HepG2 (cell line): ENCODE results near the gene ETFA. TPM values are rescaled to one million over a fixed set of nuclear protein-coding genes. Genes with fewer than 3 reads are reported as not detected.

Experiments
- CSRNP1 ChIP-seq: sonication (generic); formaldehyde crosslinking; IDR thresholded peaks from 2 replicates; pipeline ENCODE4 v1.8.1; 2023; ENCODE audit warnings: mild to moderate bottlenecking, missing genetic modification reagents
- FOXO1 ChIP-seq: sonication (generic); formaldehyde crosslinking; IDR thresholded peaks from 2 replicates; pipeline ENCODE4 v1.4.0; 2020; ENCODE audit warnings: missing genetic modification reagents
- FOXO4 ChIP-seq: sonication (generic); formaldehyde crosslinking; conservative IDR thresholded peaks from 2 replicates; pipeline ENCODE4 v1.8.1; 2023; ENCODE audit warnings: missing genetic modification reagents
- HOXA7 ChIP-seq: sonication (generic); formaldehyde crosslinking; IDR thresholded peaks from 2 replicates; pipeline ENCODE4 v1.8.1; 2022; ENCODE audit warnings: mild to moderate bottlenecking, missing genetic modification reagents, moderate library complexity
- MBD4 ChIP-seq: IDR thresholded peaks from 2 replicates; pipeline ENCODE4 v1.6.1; 2012; ENCODE audit warnings: low read length, inconsistent platforms, borderline replicate concordance
- MNT ChIP-seq: fragments of 450-650 bp; IDR thresholded peaks from 2 replicates; pipeline ENCODE4 v1.6.1; 2016
- MXD1 ChIP-seq: sonication (generic); formaldehyde crosslinking; IDR thresholded peaks from 2 replicates; pipeline ENCODE4 v1.4.0; 2020; ENCODE audit warnings: mild to moderate bottlenecking, missing genetic modification reagents
- MYC ChIP-seq: sonication (generic); formaldehyde crosslinking; IDR thresholded peaks from 2 replicates; pipeline ENCODE4 v1.9.0; 2021; ENCODE audit warnings: missing genetic modification reagents, borderline replicate concordance
- NAIF1 ChIP-seq: sonication (generic); formaldehyde crosslinking; IDR thresholded peaks from 2 replicates; pipeline ENCODE4 v1.5.0; 2020; ENCODE audit warnings: mild to moderate bottlenecking, missing genetic modification reagents, borderline replicate concordance
- SOX5 ChIP-seq: IDR thresholded peaks from 2 replicates; pipeline ENCODE4 v1.6.1; 2016; ENCODE audit warnings: borderline replicate concordance
- TBX2 ChIP-seq: sonication (generic); formaldehyde crosslinking; IDR thresholded peaks from 2 replicates; pipeline ENCODE4 v1.5.0; 2020; ENCODE audit warnings: missing genetic modification reagents, mild to moderate bottlenecking, borderline replicate concordance
- TEAD2 ChIP-seq: sonication (generic); formaldehyde crosslinking; IDR thresholded peaks from 2 replicates; pipeline ENCODE4 v1.9.0; 2021; ENCODE audit warnings: missing genetic modification reagents
- TRIM22 ChIP-seq: fragments of 450-650 bp; IDR thresholded peaks from 2 replicates; pipeline ENCODE4 v1.6.1; 2017
- ZBTB42 ChIP-seq: sonication (generic); formaldehyde crosslinking; IDR thresholded peaks from 2 replicates; pipeline ENCODE4 v1.5.0; 2020; ENCODE audit warnings: mild to moderate bottlenecking, missing genetic modification reagents
- ZKSCAN8 ChIP-seq: IDR thresholded peaks from 2 replicates; pipeline ENCODE4 v1.6.1; 2016; ENCODE audit warnings: borderline replicate concordance, missing genetic modification reagents, missing compliant biosample characterization
- ZNF207 ChIP-seq: fragments of 450-650 bp; IDR thresholded peaks from 2 replicates; pipeline ENCODE4 v1.6.1; 2016; ENCODE audit warnings: antibody characterized with exemption, borderline replicate concordance
- ZNF230 ChIP-seq: sonication (generic); formaldehyde crosslinking; IDR thresholded peaks from 2 replicates; pipeline ENCODE4 v1.4.0; 2020; ENCODE audit warnings: mild to moderate bottlenecking, missing genetic modification reagents
- ZNF282 ChIP-seq: fragments of 450-650 bp; IDR thresholded peaks from 2 replicates; pipeline ENCODE4 v1.6.1; 2018; ENCODE audit not compliant: partially characterized antibody
- ZNF34 ChIP-seq: sonication (generic); formaldehyde crosslinking; IDR thresholded peaks from 2 replicates; pipeline ENCODE4 v1.4.0; 2020; ENCODE audit warnings: mild to moderate bottlenecking, missing genetic modification reagents, borderline replicate concordance
- ZNF589 ChIP-seq: sonication (generic); formaldehyde crosslinking; conservative IDR thresholded peaks from 2 replicates; pipeline ENCODE4 v1.8.0; 2022; ENCODE audit warnings: mild to moderate bottlenecking, moderate library complexity, missing genetic modification reagents
- ZNF616 ChIP-seq: sonication (generic); formaldehyde crosslinking; IDR thresholded peaks from 2 replicates; pipeline ENCODE4 v1.5.0; 2020; ENCODE audit warnings: low read depth, mild to moderate bottlenecking, missing genetic modification reagents
- ZNF740 ChIP-seq: sonication (generic); formaldehyde crosslinking; IDR thresholded peaks from 2 replicates; pipeline ENCODE4 v1.4.0; 2020; ENCODE audit warnings: missing genetic modification reagents
- ZNF879 ChIP-seq: sonication (generic); formaldehyde crosslinking; IDR thresholded peaks from 2 replicates; pipeline ENCODE4 v1.8.1; 2023; ENCODE audit warnings: missing genetic modification reagents
- polyA plus RNA-seq, 8 experiments: library from polyadenylated mRNA; depleted of rRNA in 3 of 8; stranded (reverse) in 7 of 8; unstranded in 1 of 8; fragments of >200 nt; fragmentation: Illumina TruSeq in 4 of 8; extraction: Trizol in 4 of 8; gene quantifications; 2 replicates each; pipeline versions ENCODE4 v1.2.1 to v1.2.3, GENCODE V29; 2011 to 2016; ENCODE audit warnings: low read depth in 4 of 8, missing spikeins in 1 of 8, mixed read lengths in 1 of 8; ENCODE audit not compliant: insufficient read depth in 1 of 8
- total RNA-seq, 5 experiments: library from RNA; depleted of rRNA; stranded (reverse); fragments of >200 nt; fragmentation: Illumina TruSeq; extraction: Trizol; gene quantifications; 2 replicates each; pipeline ENCODE4 v1.2.3, GENCODE V29; 2016; ENCODE audit warnings: low read depth in 1 of 5

The ETFA gene
- total and polyA plus RNA-seq, 2 of the 13 experiments (the other 11 are each of a cell fraction or from before 2014, with no cell fraction given) = 291 to 396 TPM

GRCh38 chr15:76196269-76197231, 114.7 kb downstream of the ETFA start (continued):
- TF ChIP-seq MNT (peak; percentile 26; the same call in 1 of the 2 replicates), SOX5 (CRISPR knock-in tag) (peak; percentile 62; the same call in 1 of the 2 replicates), MBD4 (no peak), ZNF34 (no peak), ZNF230 (CRISPR knock-in tag) (no peak), TBX2 (CRISPR knock-in tag) (peak; percentile 53; the same call in 1 of the 2 replicates), ZNF282 (no peak), ZNF879 (CRISPR knock-in tag) (no peak), ZNF616 (no peak), HOXA7 (CRISPR knock-in tag) (no peak), MYC (peak; percentile 55; the same call in 1 of the 2 replicates), TRIM22 (no peak), ZNF207 (no peak), ZKSCAN8 (CRISPR knock-in tag) (peak; percentile 66), MXD1 (CRISPR knock-in tag) (no peak; the same call in 1 of the 2 replicates), FOXO4 (CRISPR knock-in tag) (no peak), ZNF740 (no peak), TEAD2 (CRISPR knock-in tag) (no peak), FOXO1 (CRISPR knock-in tag) (peak; percentile 58; the same call in 1 of the 2 replicates), ZBTB42 (CRISPR knock-in tag) (no peak), NAIF1 (CRISPR knock-in tag) (no peak), CSRNP1 (CRISPR knock-in tag) (no peak), ZNF589 (no peak)
